BJ (cell line): Measurements from ENCODE around the gene TIMM8B. TPM values are rescaled to one million over a fixed set of nuclear protein-coding genes. Genes with fewer than 3 reads are reported as not detected.
"Not testable (repeated sequence)": the region's sequence is repeated elsewhere in the genome, so short reads cannot be mapped to it uniquely, and the experiment has no call there.

Experiments used
- CTCF ChIA-PET: fragments of 350-600 bp; formaldehyde crosslinking; extraction: SDS; loops from one replicate; lab custom pipeline; 2021; ENCODE audit warnings: antibody characterized with exemption, inconsistent platforms; lab: Yijun Ruan, JAX
- POLR2A ChIA-PET: fragments of 300-600 bp; sonication (Branson Sonifier 250); formaldehyde crosslinking; extraction: SDS; loops from one replicate; lab custom pipeline; 2021; ENCODE audit warnings: antibody characterized with exemption; lab: Charles Lee
- DNase-seq: peaks from one replicate; pipeline ENCODE4 v3.0.0-alpha.2; 2011; ENCODE audit warnings: low read depth
- H3K27me3 ChIP-seq: 2 replicates; pipeline ENCODE4 v1.6.0; 2011; ENCODE audit warnings: low read length; ENCODE audit not compliant: control insufficient read depth, insufficient read depth
- H3K36me3 ChIP-seq: 2 replicates; pipeline ENCODE4 v1.5.1; 2011; ENCODE audit warnings: low read length; ENCODE audit not compliant: control insufficient read depth, insufficient read depth
- H3K4me3 ChIP-seq: 2 replicates; pipeline ENCODE4 v1.5.1; 2011; ENCODE audit warnings: low read depth, mild to moderate bottlenecking, control low read depth, low read length
- CTCF ChIP-seq: IDR thresholded peaks from 2 replicates; pipeline ENCODE4 v1.5.1; 2011; ENCODE audit warnings: low read depth, mild to moderate bottlenecking, control low read depth, inconsistent platforms, low read length, moderate library complexity; ENCODE audit not compliant: insufficient read depth
- polyA plus RNA-seq: library from polyadenylated mRNA; depleted of rRNA; stranded (reverse); fragments of >200 nt; gene quantifications from 2 replicates; pipeline ENCODE4 v1.2.3, GENCODE V29; 2011

The TIMM8B gene
- polyA plus RNA-seq, 1 experiment = 112 TPM

DNA sequence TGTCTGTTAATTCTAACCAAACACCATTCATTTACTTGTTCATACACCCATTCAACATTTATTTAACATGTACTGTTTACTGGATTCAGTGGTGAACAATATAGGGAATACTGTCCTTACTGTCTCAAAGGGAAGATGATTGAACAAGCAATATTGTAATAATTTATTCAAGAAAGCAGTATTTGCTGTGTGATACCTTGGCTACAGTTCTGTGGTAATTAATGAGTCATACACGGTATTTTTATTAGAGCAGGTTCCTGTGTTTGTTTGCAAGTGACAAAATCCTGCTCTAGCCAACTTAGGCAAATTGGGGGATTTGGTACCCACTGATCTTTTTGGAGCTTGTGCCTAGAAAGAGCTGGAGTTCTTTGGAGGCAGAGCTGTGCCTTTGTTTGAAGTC, 28.5 kb downstream of the TIMM8B start:
- no peaks in the 10 kb centered on the region for H3K27me3 ChIP-seq
- H3K36me3 ChIP-seq = peaks cover 1% of the 10 kb centered on the region; the same call in 1 of the 2 replicates
- no peak for TF ChIP-seq CTCF
- POLR2A ChIA-PET = no interaction called here
- no peak for DNase-seq
- CTCF ChIA-PET = no interaction called here
- H3K4me3 ChIP-seq = no peak overlapping the region

- DNase-seq = no peak
- CTCF ChIA-PET = no interaction called here
- TF ChIP-seq CTCF = no peak
- Histone ChIP-seq H3K27me3 (no peaks in the 10 kb centered on the region), H3K4me3 (no peak overlapping the region), H3K36me3 (peaks cover 6% of the 10 kb centered on the region)
- POLR2A ChIA-PET = no interaction called here
Observed at GRCh38 chr11:112057170-112057569, 29.4 kb downstream of the TIMM8B start.

DNA sequence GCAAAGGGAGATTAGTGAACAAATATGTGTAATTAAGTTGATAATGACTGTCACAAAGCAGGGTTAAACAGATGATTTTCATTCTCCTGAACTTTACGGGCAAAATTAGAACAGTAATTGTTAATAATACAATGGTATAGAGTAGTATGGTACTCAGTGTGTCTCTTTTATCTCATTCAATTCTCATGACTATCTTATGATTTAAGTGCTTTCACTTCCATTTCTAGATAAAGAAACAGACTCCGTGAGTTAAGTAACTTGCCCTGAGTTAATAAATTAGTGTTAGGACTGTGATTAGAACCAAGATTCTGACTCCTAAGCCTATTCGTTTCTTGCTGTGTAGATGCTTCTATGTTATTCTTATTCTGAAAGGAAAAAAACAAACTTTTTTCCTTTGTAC, 34.8 kb downstream of the TIMM8B start:
- TF ChIP-seq CTCF = no peak
- H3K4me3 ChIP-seq = no peak overlapping the region
- no peaks in the 10 kb centered on the region for H3K27me3 ChIP-seq
- ChIA-PET CTCF (interaction anchor here (2.1 kb wide), 1 partner anchor 9 kb away, joined by 6 read pairs; no protein-coding TSS in a partner anchor), POLR2A (no interaction called here)
- H3K36me3 ChIP-seq = peaks cover 5% of the 10 kb centered on the region
- DNase-seq = no peak

DNA sequence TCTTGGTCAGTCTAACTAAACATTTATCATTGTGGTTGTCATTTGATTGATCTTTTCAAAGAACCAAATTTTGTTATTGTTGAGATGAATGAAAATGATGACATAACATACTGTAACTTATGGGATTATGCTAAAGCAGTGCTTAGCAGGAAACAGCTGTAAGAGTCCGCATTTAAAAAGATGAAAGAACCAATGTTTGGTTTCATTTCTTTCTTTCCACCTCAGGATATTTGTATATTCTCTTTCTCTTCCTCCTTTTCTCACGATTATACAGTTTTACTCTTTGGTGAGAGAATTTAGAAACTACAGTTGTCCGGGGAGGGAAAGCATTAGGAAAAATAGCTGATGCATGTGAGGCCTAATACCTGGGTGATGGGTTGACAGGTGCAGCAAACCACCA, 35.8 kb downstream of the TIMM8B start:
- no peaks in the 10 kb centered on the region for H3K27me3 ChIP-seq
- TF ChIP-seq CTCF = no peak
- DNase-seq = no peak
- no peak overlapping the region for H3K4me3 ChIP-seq
- peaks cover 5% of the 10 kb centered on the region for H3K36me3 ChIP-seq
- POLR2A ChIA-PET = no interaction called here
- CTCF ChIA-PET = interaction anchor here (0.7 kb wide), 1 partner anchor 68 kb away, joined by 3 read pairs; no protein-coding TSS in a partner anchor

DNA sequence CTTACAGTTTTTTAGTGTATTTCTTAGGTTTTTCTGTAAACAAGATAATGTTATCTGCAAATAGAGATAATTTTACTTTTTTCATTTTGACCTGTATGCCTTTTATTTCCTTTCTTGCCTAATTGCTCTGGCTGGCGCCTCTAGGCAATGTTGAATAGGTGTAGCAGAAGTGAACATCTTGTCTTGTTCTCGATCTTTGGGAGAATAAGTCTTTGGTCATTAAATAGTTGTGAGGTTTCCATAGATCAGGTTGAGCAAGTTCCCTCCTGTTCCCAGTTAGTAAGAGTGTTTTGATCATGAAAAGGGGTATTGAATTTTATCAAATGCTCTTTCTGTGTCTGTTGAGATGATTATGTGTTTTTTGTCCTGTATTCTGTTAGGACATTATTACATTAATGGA, 36.8 kb downstream of the TIMM8B start:
- no peak for TF ChIP-seq CTCF
- Histone ChIP-seq H3K4me3 (no peak overlapping the region), H3K27me3 (no peaks in the 10 kb centered on the region), H3K36me3 (peaks cover 7% of the 10 kb centered on the region)
- ChIA-PET CTCF (interaction anchor here (0.7 kb wide), 1 partner anchor 19 kb away, joined by 3 read pairs; no protein-coding TSS in a partner anchor), POLR2A (no interaction called here)
- DNase-seq = no peak

DNA sequence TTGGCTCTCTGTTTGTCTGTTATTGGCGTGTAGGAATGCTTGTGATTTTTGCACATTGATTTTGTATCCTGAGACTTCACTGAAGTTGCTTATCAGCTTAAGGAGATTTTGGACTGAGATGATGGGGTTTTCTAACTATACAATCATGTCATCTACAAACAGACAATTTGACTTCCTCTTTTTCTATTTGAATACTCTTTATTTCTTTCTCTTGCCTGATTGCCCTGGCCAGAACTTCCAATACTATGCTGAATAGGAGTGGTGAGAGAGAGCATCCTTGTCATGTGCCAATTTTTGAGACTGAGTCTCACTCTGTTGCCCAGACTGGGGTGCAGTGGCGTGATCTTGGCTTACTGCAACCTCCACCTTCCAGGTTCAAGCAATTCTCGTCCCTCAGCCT, 38.3 kb downstream of the TIMM8B start:
- not testable (repeated sequence) for H3K4me3 ChIP-seq, DNase-seq, H3K36me3 ChIP-seq, H3K27me3 ChIP-seq
- CTCF ChIA-PET = interaction anchor here (1.2 kb wide), 1 partner anchor 14 kb away, joined by 3 read pairs; no protein-coding TSS in a partner anchor
- POLR2A ChIA-PET = interaction anchor here (0.6 kb wide), 1 partner anchor 1144 kb away, joined by 6 read pairs; no protein-coding TSS in a partner anchor

DNA sequence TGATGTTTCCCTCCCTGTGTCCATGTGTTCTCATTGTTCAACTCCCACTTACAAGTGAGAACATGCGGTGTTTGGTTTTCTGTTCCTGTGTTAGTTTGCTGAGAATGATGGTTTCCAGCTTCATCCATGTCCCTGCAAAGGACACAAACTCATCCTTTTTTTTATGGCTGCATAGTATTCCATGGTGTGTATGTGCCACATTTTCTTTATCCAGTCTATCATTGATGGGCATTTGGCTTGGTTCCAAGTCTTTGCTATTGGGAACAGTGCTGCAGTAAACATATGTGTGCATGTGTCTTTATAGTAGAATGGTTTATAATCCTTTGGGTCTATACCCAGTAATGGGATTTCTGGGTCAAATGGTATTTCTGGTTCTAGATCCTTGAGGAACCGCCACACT, 39.9 kb downstream of the TIMM8B start:
- POLR2A ChIA-PET, H3K36me3 ChIP-seq: not testable (repeated sequence)

More for the DNA sequence above, 39.9 kb downstream of the TIMM8B start:
- H3K4me3 ChIP-seq, H3K27me3 ChIP-seq, CTCF ChIA-PET, DNase-seq: not testable (repeated sequence)
